Measurements from ENCODE around the gene CELA1. TPM values are rescaled to one million over a fixed set of nuclear protein-coding genes. Genes with fewer than 3 reads are reported as not detected.

Gene CELA1
- total RNA-seq, 2 donors from 2014 or later: not detected

DNA sequence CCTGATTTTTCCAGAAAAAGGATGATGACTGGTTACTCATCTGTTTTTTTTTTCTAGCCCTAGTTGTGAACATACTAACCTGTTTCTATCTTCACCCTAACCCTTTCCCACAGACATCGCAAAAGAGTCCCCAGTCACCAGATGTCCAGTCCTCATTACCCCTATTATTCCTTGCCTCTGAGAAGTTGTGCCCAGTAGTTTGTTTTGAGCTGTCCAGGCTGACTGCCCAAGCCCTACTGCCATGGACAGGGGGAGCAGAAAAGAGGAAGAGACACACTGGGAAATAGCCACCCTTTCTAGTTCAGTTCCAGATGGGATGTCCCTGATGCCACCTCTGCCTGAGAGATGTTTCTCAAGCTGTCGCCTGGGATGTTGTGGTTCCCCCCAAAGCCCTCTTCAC lies 13.8 kb upstream of the CELA1 start:
- no peak overlapping the region for H3K4me3 ChIP-seq
- TF ChIP-seq POLR2A (IDR thresholded peaks at IDR 0.05): no peak
- H3K27ac ChIP-seq: no peak overlapping the region
- intact Hi-C loops (cut with DNase I): no loop called here
- WGBS, 2 donors: 92 to 97% methylated on average over 2 of the region's 2 CpGs
- DNase-seq (no peak), ATAC-seq (no peak)
- H3K36me3 ChIP-seq (replicated peaks in 1 of 2; ENCODE audit: insufficient read depth in 1 of 2, low read depth in 2 of 2): peaks cover 0 to 1% of the 10 kb centered on the region in 2 donors
- no peaks in the 10 kb centered on the region for H3K27me3 ChIP-seq
- H3K9me3 ChIP-seq: no peaks in the 10 kb centered on the region
- peaks cover 27% of the 10 kb centered on the region for H3K4me1 ChIP-seq

DNA sequence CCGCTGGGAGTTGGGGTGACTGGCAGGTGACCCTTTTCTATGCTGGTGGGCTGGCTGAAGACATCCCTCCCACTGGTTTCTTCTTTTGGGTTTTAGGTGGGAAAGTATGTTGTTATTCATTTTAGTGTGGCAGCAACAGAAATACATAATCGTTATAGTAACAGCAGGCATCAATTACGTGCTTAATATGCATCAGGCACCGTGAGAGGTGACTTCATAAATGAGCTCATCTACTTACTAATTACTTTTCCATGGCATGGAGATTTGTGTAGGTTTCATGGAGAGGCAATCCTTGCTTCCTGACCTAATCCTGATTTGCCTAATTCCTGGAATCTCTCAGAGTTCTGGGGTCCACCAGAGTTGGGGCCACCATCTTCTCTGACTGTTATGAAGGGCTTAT lies 13.4 kb upstream of the CELA1 start:
- peaks cover 0 to 1% of the 10 kb centered on the region in 2 donors for H3K36me3 ChIP-seq (replicated peaks in 1 of 2; ENCODE audit: insufficient read depth in 1 of 2, low read depth in 2 of 2)
- no peak overlapping the region for H3K27ac ChIP-seq
- no peak for ATAC-seq
- H3K9me3 ChIP-seq: no peaks in the 10 kb centered on the region
- H3K4me1 ChIP-seq: peaks cover 27% of the 10 kb centered on the region
- intact Hi-C loops (cut with DNase I): no loop called here
- no peak overlapping the region for H3K4me3 ChIP-seq
- TF ChIP-seq POLR2A (IDR thresholded peaks at IDR 0.05): no peak
- TF ChIP-seq, protein P1, sequence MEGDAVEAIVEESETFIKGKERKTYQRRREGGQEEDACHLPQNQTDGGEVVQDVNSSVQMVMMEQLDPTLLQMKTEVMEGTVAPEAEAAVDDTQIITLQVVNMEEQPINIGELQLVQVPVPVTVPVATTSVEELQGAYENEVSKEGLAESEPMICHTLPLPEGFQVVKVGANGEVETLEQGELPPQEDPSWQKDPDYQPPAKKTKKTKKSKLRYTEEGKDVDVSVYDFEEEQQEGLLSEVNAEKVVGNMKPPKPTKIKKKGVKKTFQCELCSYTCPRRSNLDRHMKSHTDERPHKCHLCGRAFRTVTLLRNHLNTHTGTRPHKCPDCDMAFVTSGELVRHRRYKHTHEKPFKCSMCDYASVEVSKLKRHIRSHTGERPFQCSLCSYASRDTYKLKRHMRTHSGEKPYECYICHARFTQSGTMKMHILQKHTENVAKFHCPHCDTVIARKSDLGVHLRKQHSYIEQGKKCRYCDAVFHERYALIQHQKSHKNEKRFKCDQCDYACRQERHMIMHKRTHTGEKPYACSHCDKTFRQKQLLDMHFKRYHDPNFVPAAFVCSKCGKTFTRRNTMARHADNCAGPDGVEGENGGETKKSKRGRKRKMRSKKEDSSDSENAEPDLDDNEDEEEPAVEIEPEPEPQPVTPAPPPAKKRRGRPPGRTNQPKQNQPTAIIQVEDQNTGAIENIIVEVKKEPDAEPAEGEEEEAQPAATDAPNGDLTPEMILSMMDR (IDR thresholded peaks at IDR 0.05): no peak
- 83 to 91% methylated on average over 4 of the region's 4 CpGs for whole genome bisulfite sequencing, 2 donors
- no peaks in the 10 kb centered on the region for H3K27me3 ChIP-seq
- DNase-seq: no peak

DNA sequence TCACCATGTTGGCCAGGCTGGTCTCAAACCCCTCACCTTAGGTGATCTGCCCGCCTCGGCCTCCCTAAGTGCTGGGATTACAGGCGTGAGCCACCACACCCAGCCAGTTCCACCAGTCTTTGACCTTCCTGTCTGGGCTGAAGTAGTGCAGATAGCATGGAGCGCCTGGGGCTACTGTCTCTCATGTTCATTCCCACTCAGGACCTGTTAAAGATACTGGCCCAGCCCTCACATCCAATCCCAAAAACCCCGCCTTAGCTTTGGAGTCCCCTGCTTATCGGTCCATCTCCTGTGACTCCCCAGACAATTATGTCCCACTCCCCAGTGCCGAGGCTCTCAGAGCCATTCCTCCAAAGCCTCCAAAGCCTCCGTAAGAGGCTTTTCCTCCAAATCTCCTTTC lies 12.0 kb upstream of the CELA1 start:
- Histone ChIP-seq H3K27ac (no peak overlapping the region), H3K27me3 (no peaks in the 10 kb centered on the region), H3K4me3 (no peak overlapping the region), H3K9me3 (no peaks in the 10 kb centered on the region), H3K36me3 (replicated peaks in 1 of 2; ENCODE audit: insufficient read depth in 1 of 2, low read depth in 2 of 2) (peaks cover 0 to 1% of the 10 kb centered on the region in 2 donors), H3K4me1 (peaks cover 27% of the 10 kb centered on the region)
- ATAC-seq (no peak), DNase-seq (no peak)
- TF ChIP-seq, protein P1 (IDR thresholded peaks at IDR 0.05): no peak
- TF ChIP-seq POLR2A (IDR thresholded peaks at IDR 0.05): no peak
- 97% methylated on average over 8 of the region's 8 CpGs for WGBS, 2 donors
- intact Hi-C loops (cut with DNase I): no loop called here

DNA sequence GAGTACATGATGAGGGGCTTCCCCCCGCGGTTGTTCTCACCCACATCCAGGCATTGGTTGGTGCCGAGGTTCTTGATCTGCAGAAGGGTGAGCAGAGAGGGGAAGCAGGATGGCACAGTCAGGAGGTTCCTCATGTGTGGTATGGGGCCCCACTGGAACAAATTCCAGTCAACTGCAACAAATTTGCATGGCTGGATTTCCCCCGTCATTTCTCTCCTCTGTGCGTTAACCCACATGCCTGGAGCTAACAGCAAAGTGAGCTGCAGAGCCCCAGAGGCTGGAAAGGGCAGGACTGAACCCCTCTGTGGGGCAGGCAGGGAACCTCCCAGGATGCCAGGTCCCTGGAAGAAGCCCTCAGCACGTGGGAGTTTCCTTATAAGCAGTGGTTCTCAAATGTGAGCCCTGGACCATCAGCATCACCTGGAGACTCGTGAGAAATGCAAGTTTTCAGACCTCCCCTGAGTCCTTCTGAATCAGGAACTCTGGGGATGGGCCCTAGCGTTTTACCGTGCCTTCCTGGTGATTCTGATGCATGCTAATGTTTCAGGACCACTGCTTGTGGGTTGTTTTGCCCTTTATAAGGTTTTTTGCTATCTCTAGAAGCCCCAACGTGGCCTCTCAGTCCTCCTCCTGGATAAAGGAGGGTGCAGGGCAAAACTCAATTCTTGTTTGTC lies 11.0 kb upstream of the CELA1 start:
- TF ChIP-seq, protein P1 (IDR thresholded peaks at IDR 0.05): no peak
- no peak for TF ChIP-seq POLR2A (IDR thresholded peaks at IDR 0.05)
- Histone ChIP-seq H3K36me3 (replicated peaks in 1 of 2; ENCODE audit: insufficient read depth in 1 of 2, low read depth in 2 of 2) (peaks cover 0 to 1% of the 10 kb centered on the region in 2 donors), H3K27ac (no peak overlapping the region), H3K9me3 (no peaks in the 10 kb centered on the region), H3K4me3 (no peak overlapping the region), H3K27me3 (no peaks in the 10 kb centered on the region), H3K4me1 (peaks cover 33% of the 10 kb centered on the region)
- WGBS, 2 donors: 90 to 95% methylated on average over 10 of the region's 10 CpGs
- ATAC-seq (no peak), DNase-seq (no peak)
- intact Hi-C loops (cut with DNase I): no loop called here

DNA sequence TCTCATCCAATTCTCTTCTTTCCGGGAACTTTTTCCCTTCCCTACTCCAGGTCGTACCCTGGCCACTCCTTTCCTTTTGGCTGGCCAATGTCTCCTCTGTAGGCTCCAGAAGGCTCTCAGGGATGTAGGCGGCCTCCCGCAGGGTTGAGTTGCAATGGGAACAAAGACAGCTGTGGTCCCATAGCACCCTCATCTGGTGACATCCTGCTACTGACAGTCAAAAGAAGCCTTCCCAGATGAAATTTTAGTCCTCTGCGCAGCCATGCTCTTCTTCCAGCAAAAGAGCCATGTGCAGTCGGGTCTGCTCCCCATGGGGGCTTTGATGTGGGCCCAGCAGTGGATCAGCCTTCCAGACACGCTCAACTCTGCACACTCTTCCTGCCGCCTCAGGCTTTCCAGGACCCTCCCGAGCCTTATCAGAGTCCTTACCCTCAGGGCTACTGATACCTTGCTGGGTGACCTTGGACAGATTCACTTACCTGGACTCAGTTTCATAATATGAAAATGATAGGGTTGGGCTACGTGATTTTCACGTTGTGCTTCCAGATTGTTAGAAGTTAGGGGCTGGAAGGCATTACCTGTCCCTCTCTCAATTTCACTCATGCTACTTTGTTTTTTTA lies 5.5 kb upstream of the CELA1 start:
- H3K4me1 ChIP-seq: peaks cover 23% of the 10 kb centered on the region
- H3K27ac ChIP-seq: peak overlapping the region in 2 of 4 donors; percentile 28 to 35
- no peaks in the 10 kb centered on the region for H3K9me3 ChIP-seq
- DNase-seq (peak; percentile 73 to 79 (median 77)), ATAC-seq (peak; percentile 73)
- TF ChIP-seq, protein P1 (IDR thresholded peaks at IDR 0.05): peak; percentile 41 to 82 (median 74)
- no peak for TF ChIP-seq POLR2A (IDR thresholded peaks at IDR 0.05)
- H3K4me3 ChIP-seq: no peak overlapping the region
- no peaks in the 10 kb centered on the region for H3K36me3 ChIP-seq (replicated peaks in 1 of 2; ENCODE audit: insufficient read depth in 1 of 2, low read depth in 2 of 2)
- intact Hi-C loops (cut with DNase I): no loop called here
- no peaks in the 10 kb centered on the region for H3K27me3 ChIP-seq
- 22 to 23% methylated on average over 9 to 11 of the region's 11 CpGs for WGBS, 2 donors
